ENCODE data around the gene KANSL1.

- TF ChIP-seq CTCF (conservative IDR thresholded peaks at IDR 0.05 in 1 of 2, IDR thresholded peaks at IDR 0.05 in 1 of 2; ENCODE audit: extremely low read depth in 1 of 2, insufficient read depth in 1 of 2, low read depth in 1 of 2, low read length in 2 of 2) = no peak
- TF ChIP-seq EZH2 (IDR thresholded peaks at IDR 0.05; ENCODE audit: borderline replicate concordance, low read length) = no peak
Measured at GRCh38 chr17:45994987-45995386, 198.2 kb downstream of the KANSL1 start.
